OCI-LY1 (cell line): Measurements from ENCODE around the gene SSBP3.

Source experiments
- CTCF ChIP-seq: fragments of 200-600 bp; sonication (generic), shearing (Covaris generic); IDR thresholded peaks from 2 replicates; pipeline ENCODE4 v1.5.1; 2017; ENCODE audit warnings: mild to moderate bottlenecking, antibody characterized with exemption, low read length, moderate library complexity, mixed read lengths
- EZH2 ChIP-seq: fragments of 200-600 bp; sonication (generic), shearing (Covaris generic); IDR thresholded peaks from 2 replicates; pipeline ENCODE4 v1.8.0; 2017; ENCODE audit warnings: borderline replicate concordance, mixed run types, mild to moderate bottlenecking, antibody characterized with exemption, low read length, moderate library complexity, mixed read lengths

- TF ChIP-seq CTCF (no peak), EZH2 (no peak)
These were observed 116.4 kb downstream of the SSBP3 start for GRCh38 chr1:54289712-54290233.
